ENCODE measurements around the gene KIF21A.
"Not testable (repeated sequence)": the region's sequence is repeated elsewhere in the genome, so short reads cannot be mapped to it uniquely, and the experiment has no call there.

KIF21A gene

GRCh38 chr12:39343665-39344064 lies 99.3 kb downstream of the KIF21A start:
- no peak for DNase-seq

- DNase-seq = no peak
Measured at GRCh38 chr12:39341761-39342160, 101.2 kb downstream of the KIF21A start.

- no peak for DNase-seq
Measured at GRCh38 chr12:39341179-39341578, 101.7 kb downstream of the KIF21A start.

GRCh38 chr12:39332661-39333175 lies 110.2 kb downstream of the KIF21A start:
- no peak for DNase-seq

GRCh38 chr12:39331539-39332261 lies 111.2 kb downstream of the KIF21A start:
- no peak for DNase-seq

GRCh38 chr12:39329876-39330275 lies 113.0 kb downstream of the KIF21A start:
- no peak for DNase-seq

- DNase-seq = no peak
Measured at GRCh38 chr12:39329018-39329417, 113.9 kb downstream of the KIF21A start.

- no peak for DNase-seq
Measured at GRCh38 chr12:39327965-39328364, 115.0 kb downstream of the KIF21A start.

GRCh38 chr12:39327510-39327909 lies 115.4 kb downstream of the KIF21A start:
- DNase-seq = no peak

- no peak for DNase-seq
Measured at GRCh38 chr12:39319180-39319579, 123.7 kb downstream of the KIF21A start.

- DNase-seq = no peak
Measured at GRCh38 chr12:39314547-39314946, 128.4 kb downstream of the KIF21A start.

GRCh38 chr12:39309516-39309915 lies 133.4 kb downstream of the KIF21A start:
- DNase-seq = no peak

- no peak for DNase-seq
Measured at GRCh38 chr12:39301422-39301821, 141.5 kb downstream of the KIF21A start.

- DNase-seq = no peak
Measured at GRCh38 chr12:39300799-39301198, 142.1 kb downstream of the KIF21A start.

GRCh38 chr12:39297891-39298290 lies 145.0 kb downstream of the KIF21A start:
- DNase-seq = no peak

GRCh38 chr12:39296496-39296895 lies 146.4 kb downstream of the KIF21A start:
- DNase-seq = no peak

GRCh38 chr12:39295593-39295992 lies 147.3 kb downstream of the KIF21A start:
- not testable (repeated sequence) for DNase-seq

- no peak for DNase-seq
Measured at GRCh38 chr12:39294715-39295114, 148.2 kb downstream of the KIF21A start.

- DNase-seq = no peak
Measured at GRCh38 chr12:39292125-39292630, 150.7 kb downstream of the KIF21A start.

GRCh38 chr12:39287817-39288216 lies 155.1 kb downstream of the KIF21A start:
- DNase-seq = no peak

GRCh38 chr12:39287409-39287808 lies 155.5 kb downstream of the KIF21A start:
- no peak for DNase-seq

- DNase-seq = no peak
Measured at GRCh38 chr12:39278426-39278825, 164.5 kb downstream of the KIF21A start.

- no peak for DNase-seq
Measured at GRCh38 chr12:39277416-39277815, 165.5 kb downstream of the KIF21A start.

- DNase-seq = no peak
Measured at GRCh38 chr12:39275846-39276245, 167.1 kb downstream of the KIF21A start.

All from stimulated activated CD4-positive, alpha-beta T cell treated with anti-CD3 and anti-CD28 coated beads, Interleukin-4, amount 100 ng/mL, for 4 hours (primary cell).